Measurements from ENCODE around the gene KIF20B.
"Not testable (repeated sequence)": the region's sequence is repeated elsewhere in the genome, so short reads cannot be mapped to it uniquely, and the experiment has no call there.

The KIF20B gene

DNA sequence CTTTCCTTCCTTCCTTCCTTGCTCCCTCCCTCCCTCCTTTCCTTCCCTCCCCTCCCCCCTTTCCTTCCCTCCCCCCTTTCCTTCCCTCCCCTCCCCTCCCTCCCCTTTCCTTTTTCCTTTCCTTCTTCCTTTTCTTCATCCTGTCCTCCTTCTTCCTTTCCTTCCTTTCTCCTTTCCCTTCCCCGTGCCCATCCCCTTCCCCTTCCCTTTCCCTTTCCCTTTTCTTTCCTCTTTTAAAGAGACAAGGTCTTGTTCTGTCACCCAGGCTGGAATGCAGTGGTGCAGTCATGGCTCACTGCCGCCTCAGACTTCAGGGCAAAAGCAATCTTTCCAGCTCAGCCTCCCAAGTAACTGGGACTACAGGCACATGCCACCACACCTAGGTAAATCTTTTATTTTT is 54.0 kb downstream of the KIF20B start:
- TF ChIP-seq, protein P1, sequence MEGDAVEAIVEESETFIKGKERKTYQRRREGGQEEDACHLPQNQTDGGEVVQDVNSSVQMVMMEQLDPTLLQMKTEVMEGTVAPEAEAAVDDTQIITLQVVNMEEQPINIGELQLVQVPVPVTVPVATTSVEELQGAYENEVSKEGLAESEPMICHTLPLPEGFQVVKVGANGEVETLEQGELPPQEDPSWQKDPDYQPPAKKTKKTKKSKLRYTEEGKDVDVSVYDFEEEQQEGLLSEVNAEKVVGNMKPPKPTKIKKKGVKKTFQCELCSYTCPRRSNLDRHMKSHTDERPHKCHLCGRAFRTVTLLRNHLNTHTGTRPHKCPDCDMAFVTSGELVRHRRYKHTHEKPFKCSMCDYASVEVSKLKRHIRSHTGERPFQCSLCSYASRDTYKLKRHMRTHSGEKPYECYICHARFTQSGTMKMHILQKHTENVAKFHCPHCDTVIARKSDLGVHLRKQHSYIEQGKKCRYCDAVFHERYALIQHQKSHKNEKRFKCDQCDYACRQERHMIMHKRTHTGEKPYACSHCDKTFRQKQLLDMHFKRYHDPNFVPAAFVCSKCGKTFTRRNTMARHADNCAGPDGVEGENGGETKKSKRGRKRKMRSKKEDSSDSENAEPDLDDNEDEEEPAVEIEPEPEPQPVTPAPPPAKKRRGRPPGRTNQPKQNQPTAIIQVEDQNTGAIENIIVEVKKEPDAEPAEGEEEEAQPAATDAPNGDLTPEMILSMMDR (IDR thresholded peaks at IDR 0.05) = no peak
- H3K27me3 ChIP-seq = no peaks in the 10 kb centered on the region
- no peaks in the 10 kb centered on the region for H3K4me1 ChIP-seq (ENCODE audit: control insufficient read depth in 1 of 2, insufficient read depth in 1 of 2, low read depth in 1 of 2, low read length in 1 of 2)
- H3K36me3 ChIP-seq = peaks cover 7% of the 10 kb centered on the region
- no peak overlapping the region for H3K4me3 ChIP-seq (ENCODE audit: low read depth in 1 of 2, low read length in 1 of 2)
- no peak overlapping the region for H3K27ac ChIP-seq
- H3K9me3 ChIP-seq = no peaks in the 10 kb centered on the region

- Histone ChIP-seq H3K27ac (no peak overlapping the region), H3K27me3 (no peaks in the 10 kb centered on the region), H3K4me3 (ENCODE audit: low read depth in 1 of 2, low read length in 1 of 2) (no peak overlapping the region), H3K36me3 (peaks cover 22% of the 10 kb centered on the region), H3K9me3 (no peaks in the 10 kb centered on the region), H3K4me1 (ENCODE audit: control insufficient read depth in 1 of 2, insufficient read depth in 1 of 2, low read depth in 1 of 2, low read length in 1 of 2) (no peaks in the 10 kb centered on the region)
- TF ChIP-seq, protein P1 (IDR thresholded peaks at IDR 0.05) = no peak
These were observed 58.1 kb downstream of the KIF20B start for GRCh38 chr10:89759531-89759930.

DNA sequence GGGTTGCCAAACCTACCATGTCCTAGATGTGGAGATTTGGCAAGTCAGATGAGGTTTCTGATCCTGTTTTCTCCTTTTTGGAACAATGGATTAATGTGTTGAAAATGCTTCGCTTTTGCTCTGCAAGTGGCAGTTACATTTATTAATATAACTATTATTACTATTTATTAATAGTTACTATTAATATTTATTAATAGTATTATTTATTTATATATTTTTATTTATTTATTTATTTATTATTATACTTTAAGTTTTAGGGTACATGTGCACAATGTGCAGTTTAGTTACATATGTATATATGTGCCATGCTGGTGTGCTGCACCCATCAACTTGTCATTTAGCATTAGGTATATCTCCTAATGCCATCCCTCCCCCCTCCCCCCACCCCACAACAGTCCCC is 62.3 kb downstream of the KIF20B start:
- H3K27ac ChIP-seq; H3K9me3 ChIP-seq; H3K4me3 ChIP-seq (ENCODE audit: low read depth in 1 of 2, low read length in 1 of 2); H3K27me3 ChIP-seq; H3K4me1 ChIP-seq (ENCODE audit: control insufficient read depth in 1 of 2, insufficient read depth in 1 of 2, low read depth in 1 of 2, low read length in 1 of 2): not testable (repeated sequence)
- peaks cover 28% of the 10 kb centered on the region for H3K36me3 ChIP-seq

- TF ChIP-seq, protein P1 (IDR thresholded peaks at IDR 0.05) = no peak
- no peak overlapping the region for H3K27ac ChIP-seq
- no peak overlapping the region for H3K4me3 ChIP-seq (ENCODE audit: low read depth in 1 of 2, low read length in 1 of 2)
- no peaks in the 10 kb centered on the region for H3K27me3 ChIP-seq
- H3K4me1 ChIP-seq (ENCODE audit: control insufficient read depth in 1 of 2, insufficient read depth in 1 of 2, low read depth in 1 of 2, low read length in 1 of 2) = no peaks in the 10 kb centered on the region
- H3K9me3 ChIP-seq = no peaks in the 10 kb centered on the region
- H3K36me3 ChIP-seq = peaks cover 47% of the 10 kb centered on the region
These were observed 70.3 kb downstream of the KIF20B start for GRCh38 chr10:89771684-89772083.

GRCh38 chr10:89773081-89773480 is 71.7 kb downstream of the KIF20B start:
- peaks cover 47% of the 10 kb centered on the region for H3K36me3 ChIP-seq

DNA sequence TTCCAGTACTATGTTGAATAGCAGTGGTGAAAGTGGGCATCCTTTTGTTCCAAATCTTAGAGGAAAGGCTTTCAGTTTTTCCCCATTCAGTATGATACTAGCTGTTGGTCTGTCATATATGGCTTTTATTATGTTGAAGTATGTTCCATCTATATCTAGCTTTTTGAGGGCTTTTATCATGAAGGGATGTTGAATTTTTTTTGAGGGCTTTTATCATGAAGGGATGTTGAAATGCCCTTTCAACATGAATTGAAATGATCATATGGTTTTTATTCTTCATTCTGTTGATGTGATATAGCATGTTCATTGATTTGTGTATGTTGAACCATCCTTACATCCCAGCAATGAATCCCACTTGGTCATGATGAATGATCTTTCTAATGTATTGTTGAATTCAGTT is 75.3 kb downstream of the KIF20B start:
- Histone ChIP-seq H3K27me3 (no peaks in the 10 kb centered on the region), H3K4me1 (ENCODE audit: control insufficient read depth in 1 of 2, insufficient read depth in 1 of 2, low read depth in 1 of 2, low read length in 1 of 2) (no peaks in the 10 kb centered on the region), H3K4me3 (ENCODE audit: low read depth in 1 of 2, low read length in 1 of 2) (no peak overlapping the region), H3K9me3 (no peaks in the 10 kb centered on the region), H3K36me3 (peaks cover 30% of the 10 kb centered on the region), H3K27ac (no peak overlapping the region)
- TF ChIP-seq, protein P1 (IDR thresholded peaks at IDR 0.05) = no peak

More at GRCh38 chr10:89773081-89773480, 71.7 kb downstream of the KIF20B start:
- no peak overlapping the region for H3K27ac ChIP-seq
- TF ChIP-seq, protein P1 (IDR thresholded peaks at IDR 0.05) = no peak
- no peaks in the 10 kb centered on the region for H3K4me1 ChIP-seq (ENCODE audit: control insufficient read depth in 1 of 2, insufficient read depth in 1 of 2, low read depth in 1 of 2, low read length in 1 of 2)
- no peaks in the 10 kb centered on the region for H3K9me3 ChIP-seq
- no peak overlapping the region for H3K4me3 ChIP-seq (ENCODE audit: low read depth in 1 of 2, low read length in 1 of 2)
- H3K27me3 ChIP-seq = no peaks in the 10 kb centered on the region
